Hepatocyte (in vitro differentiated cells): ENCODE results near the gene EWSR1. TPM values are rescaled to one million over a fixed set of nuclear protein-coding genes. Genes with fewer than 3 reads are reported as not detected.

Experiments
- DNase-seq: peaks from one replicate; pipeline ENCODE4 v3.0.0-alpha.2; 2016; ENCODE audit warnings: low spot score
- H2AFZ ChIP-seq: fragments of 200-600 bp; sonication (generic); 2 replicates; pipeline ENCODE4 v1.6.0; 2016; ENCODE audit warnings: antibody characterized with exemption, mild to moderate bottlenecking
- H3K27ac ChIP-seq: fragments of 200-600 bp; sonication (generic); 2 replicates; pipeline ENCODE4 v1.5.1; 2016; ENCODE audit warnings: mild to moderate bottlenecking
- H3K27me3 ChIP-seq: fragments of 200-600 bp; sonication (generic); 2 replicates; pipeline ENCODE4 v1.6.1; 2016
- H3K36me3 ChIP-seq: fragments of 200-600 bp; sonication (generic); replicated peaks from 2 replicates; pipeline ENCODE4 v1.5.1; 2016; ENCODE audit warnings: low read depth; ENCODE audit not compliant: insufficient read depth
- H3K4me1 ChIP-seq: fragments of 200-600 bp; sonication (generic); 2 replicates; pipeline ENCODE4 v1.5.1; 2016; ENCODE audit warnings: mild to moderate bottlenecking, moderate library complexity; ENCODE audit not compliant: insufficient read depth
- H3K4me2 ChIP-seq: fragments of 200-600 bp; sonication (generic); 2 replicates; pipeline ENCODE4 v1.6.0; 2016
- H3K4me3 ChIP-seq: fragments of 200-600 bp; sonication (generic); 2 replicates; pipeline ENCODE4 v1.5.1; 2016; ENCODE audit warnings: mild to moderate bottlenecking
- H3K79me2 ChIP-seq: fragments of 200-600 bp; sonication (generic); 2 replicates; pipeline ENCODE4 v1.6.0; 2017; ENCODE audit warnings: mild to moderate bottlenecking
- H3K9me2 ChIP-seq: fragments of 200-600 bp; sonication (generic); replicated peaks from 2 replicates; pipeline ENCODE4 v1.6.0; 2017; ENCODE audit warnings: mild to moderate bottlenecking; ENCODE audit not compliant: insufficient read depth
- H3K9me3 ChIP-seq: fragments of 200-600 bp; sonication (generic); 2 replicates; pipeline ENCODE4 v1.5.1; 2016; ENCODE audit warnings: low read depth, mild to moderate bottlenecking
- H4K20me1 ChIP-seq: fragments of 200-600 bp; sonication (generic); 2 replicates; pipeline ENCODE4 v1.6.0; 2016; ENCODE audit warnings: mild to moderate bottlenecking; ENCODE audit not compliant: insufficient read depth, poor library complexity, severe bottlenecking
- CTCF ChIP-seq: fragments of 200-600 bp; sonication (generic); IDR thresholded peaks from 2 replicates; pipeline ENCODE4 v1.5.1; 2016; ENCODE audit warnings: antibody characterized with exemption, mild to moderate bottlenecking; ENCODE audit not compliant: poor library complexity
- EZH2 ChIP-seq: fragments of 200-600 bp; sonication (generic); IDR thresholded peaks from 2 replicates; pipeline ENCODE4 v1.6.1; 2016; ENCODE audit warnings: antibody characterized with exemption, mild to moderate bottlenecking, borderline replicate concordance
- EZH2phosphoT487 ChIP-seq: fragments of 200-600 bp; sonication (generic); IDR thresholded peaks from one replicate; pipeline ENCODE4 v1.6.1; 2018; ENCODE audit warnings: antibody characterized with exemption, mild to moderate bottlenecking, low read depth, moderate library complexity; ENCODE audit not compliant: unreplicated experiment, severe bottlenecking
- WGBS: methylation state at CpG from one replicate; pipeline ENCODE4 v1.1.6; 2016; ENCODE audit warnings: low lambda C conversion rate; ENCODE audit errors: missing lambda C conversion rate; 5-methylcytosine and 5-hydroxymethylcytosine counted together
- microRNA-seq: library from miRNA; unstranded; fragments of <30 nt; microRNA quantifications from one replicate; pipeline ENCODE4, GENCODE V29; 2017
- polyA plus RNA-seq: library from polyadenylated mRNA; unstranded; fragments of >200 nt; fragmentation: Nextera tagmentation; extraction: Ambion mirVana; gene quantifications from 2 replicates; pipeline ENCODE4 v1.2.1, GENCODE V29; 2016
- small RNA-seq: library from RNA; depleted of rRNA; stranded (forward); fragments of <200 nt; gene quantifications from one replicate; pipeline ENCODE3, GENCODE V24; 2014
- total RNA-seq: library from RNA; depleted of rRNA; stranded (reverse); fragments of >200 nt; gene quantifications from 2 replicates; pipeline ENCODE4 v1.2.3, GENCODE V29; 2014

Gene EWSR1
- total and polyA plus RNA-seq, 2 experiments from 2014 or later = 161 to 269 TPM

DNA sequence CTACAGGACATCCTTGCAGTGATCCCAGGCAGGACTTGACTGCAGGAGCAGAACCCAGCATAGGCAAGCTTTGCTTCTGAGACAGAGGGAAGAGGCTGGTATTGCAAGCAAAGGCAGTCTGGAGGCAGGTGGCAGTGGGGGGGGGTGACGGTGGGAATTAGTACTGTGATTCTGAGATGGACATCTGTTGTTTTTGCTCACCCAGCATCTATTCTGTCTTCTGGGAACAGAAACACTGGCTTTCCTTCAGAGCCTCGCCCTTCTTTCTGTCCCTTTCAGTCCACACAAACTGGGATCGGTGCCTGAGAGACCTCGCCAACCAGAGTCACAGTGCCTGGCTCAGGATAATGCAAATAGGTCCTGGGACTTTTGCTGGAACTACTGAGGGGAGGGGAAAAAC, 78.6 kb downstream of the EWSR1 start:
- Histone ChIP-seq H3K27ac (no peak overlapping the region), H3K79me2 (no peaks in the 10 kb centered on the region), H2AFZ (no peak overlapping the region), H3K4me2 (no peak overlapping the region), H4K20me1 (no peaks in the 10 kb centered on the region), H3K4me1 (no peaks in the 10 kb centered on the region), H3K36me3 (no peaks in the 10 kb centered on the region), H3K27me3 (no peaks in the 10 kb centered on the region), H3K9me3 (no peaks in the 10 kb centered on the region), H3K9me2 (no peaks in the 10 kb centered on the region), H3K4me3 (no peak overlapping the region)
- WGBS = 97% methylated on average over 4 of the region's 4 CpGs
- DNase-seq = no peak
- no peak for TF ChIP-seq EZH2
- no peak for TF ChIP-seq EZH2phosphoT487
- no peak for TF ChIP-seq CTCF

DNA sequence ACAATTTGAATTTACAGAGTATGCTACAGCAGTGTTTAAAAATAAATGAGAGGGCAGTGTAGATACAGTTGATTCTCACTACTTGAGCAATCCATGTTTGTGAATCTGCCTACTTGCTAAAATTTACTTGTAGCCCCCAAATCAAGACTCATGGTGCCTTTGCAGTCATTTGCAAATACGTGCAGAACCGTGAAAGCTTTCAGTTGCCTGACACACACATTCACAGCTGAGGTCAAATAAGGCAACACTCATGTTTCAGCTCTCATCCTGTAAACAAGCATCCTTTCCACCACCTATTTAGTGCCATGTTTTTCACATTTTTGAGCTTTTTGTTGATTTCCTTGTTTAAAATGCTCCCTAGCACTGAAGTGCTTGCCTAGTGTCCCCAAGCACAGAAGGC, 80.0 kb downstream of the EWSR1 start:
- no peaks in the 10 kb centered on the region for H3K4me1 ChIP-seq
- no peak overlapping the region for H3K27ac ChIP-seq
- no peaks in the 10 kb centered on the region for H3K79me2 ChIP-seq
- no peak overlapping the region for H2AFZ ChIP-seq
- 92% methylated on average over 2 of the region's 2 CpGs for WGBS
- no peak for TF ChIP-seq CTCF
- TF ChIP-seq EZH2 = no peak
- TF ChIP-seq EZH2phosphoT487 = no peak
- no peaks in the 10 kb centered on the region for H3K36me3 ChIP-seq
- no peak overlapping the region for H3K4me3 ChIP-seq
- no peak for DNase-seq
- no peaks in the 10 kb centered on the region for H3K9me3 ChIP-seq
- no peak overlapping the region for H3K4me2 ChIP-seq
- no peaks in the 10 kb centered on the region for H3K27me3 ChIP-seq
- no peaks in the 10 kb centered on the region for H4K20me1 ChIP-seq
- no peaks in the 10 kb centered on the region for H3K9me2 ChIP-seq

DNA sequence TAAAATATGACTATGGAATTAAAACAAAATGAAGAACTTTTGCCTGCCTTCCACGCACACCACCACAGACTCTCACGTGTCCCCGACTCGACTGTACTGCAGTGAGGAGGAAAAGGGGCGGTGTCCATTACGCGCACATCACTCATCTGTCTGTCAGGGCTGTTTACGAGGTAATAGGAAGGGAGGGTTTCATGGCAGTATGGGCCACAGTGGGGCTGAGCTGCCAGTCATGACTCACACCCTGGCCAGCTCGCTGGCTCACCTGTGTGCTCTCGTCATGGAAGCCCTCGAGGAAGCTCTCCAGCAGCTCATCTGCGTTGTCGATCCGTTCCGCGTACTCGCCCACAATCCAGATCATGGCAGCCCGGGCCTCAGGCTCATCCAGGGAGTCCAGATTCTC, 80.9 kb downstream of the EWSR1 start:
- Histone ChIP-seq H3K27ac (no peak overlapping the region), H3K9me2 (no peaks in the 10 kb centered on the region), H3K79me2 (no peaks in the 10 kb centered on the region), H3K27me3 (no peaks in the 10 kb centered on the region), H3K4me2 (no peak overlapping the region), H2AFZ (no peak overlapping the region), H3K36me3 (no peaks in the 10 kb centered on the region), H3K4me1 (no peaks in the 10 kb centered on the region), H3K4me3 (no peak overlapping the region), H3K9me3 (no peaks in the 10 kb centered on the region), H4K20me1 (no peaks in the 10 kb centered on the region)
- DNase-seq = no peak
- TF ChIP-seq CTCF (no peak), EZH2phosphoT487 (no peak), EZH2 (no peak)
- 95% methylated on average over 18 of the region's 18 CpGs for WGBS

Small RNAs within 50 kb of the gene (microRNA-seq; reads per million reads assigned to microRNA genes)
- 11.2 reads per million, percentile 26 among the genes with 10 or more reads in this experiment for gene MIR3653

Small RNAs within 50 kb of the gene (small RNA-seq; reads per million reads assigned to genes)
- not detected for gene MIR3653

Other genes with a start within 250 kb of the EWSR1 start
- not detected in 2 replicates for gene C22orf31, start 206.4 kb upstream of the EWSR1 start, total RNA-seq
- 0.16 TPM in 1 of 2 replicates, not detected in the other for gene C22orf31, start 206.4 kb upstream of the EWSR1 start, polyA plus RNA-seq
- gene KREMEN1, start 195.2 kb upstream of the EWSR1 start, total RNA-seq = 8.3 and 10.5 TPM in 2 replicates
- gene KREMEN1, start 195.2 kb upstream of the EWSR1 start, polyA plus RNA-seq = 7.5 and 9.0 TPM in 2 replicates
- gene EMID1, start 62.4 kb upstream of the EWSR1 start, total RNA-seq = 11.5 and 12.6 TPM in 2 replicates
- 14.7 and 15.0 TPM in 2 replicates for gene EMID1, start 62.4 kb upstream of the EWSR1 start, polyA plus RNA-seq
- gene RHBDD3, start 287 bp upstream of the EWSR1 start, total RNA-seq = 25.8 and 27.2 TPM in 2 replicates
- 46.7 and 58.1 TPM in 2 replicates for gene RHBDD3, start 287 bp upstream of the EWSR1 start, polyA plus RNA-seq
- 10.4 and 11.7 TPM in 2 replicates for gene GAS2L1, start 38.4 kb downstream of the EWSR1 start, total RNA-seq
- gene GAS2L1, start 38.4 kb downstream of the EWSR1 start, polyA plus RNA-seq = 34.0 and 46.0 TPM in 2 replicates
- 0.33 and 1.7 TPM in 2 replicates for gene RASL10A, start 47.4 kb downstream of the EWSR1 start, total RNA-seq
- gene RASL10A, start 47.4 kb downstream of the EWSR1 start, polyA plus RNA-seq = 5.3 and 6.3 TPM in 2 replicates
- 50.1 and 52.0 TPM in 2 replicates for gene AP1B1, start 120.3 kb downstream of the EWSR1 start, total RNA-seq
- 44.2 and 46.6 TPM in 2 replicates for gene AP1B1, start 120.3 kb downstream of the EWSR1 start, polyA plus RNA-seq
- not detected in 2 replicates for gene RFPL1, start 170.3 kb downstream of the EWSR1 start, total RNA-seq
- not detected in 2 replicates for gene RFPL1, start 170.3 kb downstream of the EWSR1 start, polyA plus RNA-seq
- gene NEFH, start 211.9 kb downstream of the EWSR1 start, total RNA-seq = 0.03 and 0.08 TPM in 2 replicates
- gene NEFH, start 211.9 kb downstream of the EWSR1 start, polyA plus RNA-seq = 0.98 TPM in 1 of 2 replicates, not detected in the other